Neural cell (in vitro differentiated cells): ENCODE data around the gene DUOX1.

ENCODE experiments used
- CTCF ChIP-seq: fragments of 450-650 bp; IDR thresholded peaks from 2 replicates; pipeline ENCODE4 v1.5.1; 2014; ENCODE audit warnings: antibody characterized with exemption, mild to moderate bottlenecking, moderate library complexity; ENCODE audit not compliant: poor library complexity, severe bottlenecking
- EP300 ChIP-seq: fragments of 450-650 bp; conservative IDR thresholded peaks from 2 replicates; pipeline ENCODE4 v1.6.1; 2014; ENCODE audit warnings: antibody characterized with exemption, mild to moderate bottlenecking, moderate library complexity; ENCODE audit not compliant: poor library complexity, severe bottlenecking
- EZH2 ChIP-seq: fragments of 200-600, 300-800 bp; shearing (Covaris generic), sonication (generic); IDR thresholded peaks from 2 replicates; pipeline ENCODE4 v1.6.1; 2014; ENCODE audit warnings: antibody characterized with exemption, low read length, borderline replicate concordance, mild to moderate bottlenecking; ENCODE audit not compliant: insufficient read depth, poor library complexity, severe bottlenecking
- RAD21 ChIP-seq: fragments of 450-650 bp; conservative IDR thresholded peaks from 2 replicates; pipeline ENCODE4 v1.6.1; 2014; ENCODE audit warnings: antibody characterized with exemption, mild to moderate bottlenecking, moderate library complexity
- REST ChIP-seq: IDR thresholded peaks from 2 replicates; pipeline ENCODE4 v1.6.1; 2012; ENCODE audit warnings: borderline replicate concordance
- SMC3 ChIP-seq: fragments of 450-650 bp; conservative IDR thresholded peaks from 2 replicates; pipeline ENCODE4 v1.6.1; 2014; ENCODE audit warnings: antibody characterized with exemption, mild to moderate bottlenecking, moderate library complexity; ENCODE audit not compliant: poor library complexity
- TAF1 ChIP-seq: IDR thresholded peaks from 2 replicates; pipeline ENCODE4 v1.6.1; 2012; ENCODE audit warnings: low read depth

GRCh38 chr15:45203182-45203581, 73.4 kb downstream of the DUOX1 start:
- TF ChIP-seq CTCF (no peak), EP300 (no peak), EZH2 (no peak), RAD21 (no peak), SMC3 (no peak), REST (no peak), TAF1 (no peak)
